ENCODE results near the gene PLPP2. TPM values are rescaled to one million over a fixed set of nuclear protein-coding genes. Genes with fewer than 3 reads are reported as not detected.

PLPP2 gene
- total RNA-seq, 1 donor from 2014 or later, result not detected

- DNase-seq (ENCODE audit: low read depth), result no peak
These were observed 24.6 kb upstream of the PLPP2 start for GRCh38 chr19:315811-316210.

GRCh38 chr19:313988-314815 is 23.0 kb upstream of the PLPP2 start:
- no peak for DNase-seq (ENCODE audit: low read depth)

- no peak for DNase-seq (ENCODE audit: low read depth)
These were observed 22.2 kb upstream of the PLPP2 start for GRCh38 chr19:313169-313987.

GRCh38 chr19:311813-312261 is 20.6 kb upstream of the PLPP2 start:
- DNase-seq (ENCODE audit: low read depth), result no peak

- DNase-seq (ENCODE audit: low read depth), result no peak
These were observed 19.7 kb upstream of the PLPP2 start for GRCh38 chr19:310781-311496.

GRCh38 chr19:310141-310651 is 19.0 kb upstream of the PLPP2 start:
- no peak for DNase-seq (ENCODE audit: low read depth)

- no peak for DNase-seq (ENCODE audit: low read depth)
These were observed 18.0 kb upstream of the PLPP2 start for GRCh38 chr19:309206-309565.

- DNase-seq (ENCODE audit: low read depth), result no peak
These were observed 17.4 kb upstream of the PLPP2 start for GRCh38 chr19:308471-309205.

GRCh38 chr19:307793-308420 is 16.7 kb upstream of the PLPP2 start:
- no peak for DNase-seq (ENCODE audit: low read depth)

GRCh38 chr19:307111-307531 is 15.9 kb upstream of the PLPP2 start:
- DNase-seq (ENCODE audit: low read depth), result no peak

- no peak for DNase-seq (ENCODE audit: low read depth)
These were observed 15.1 kb upstream of the PLPP2 start for GRCh38 chr19:306151-306900.

GRCh38 chr19:305240-306150 is 14.3 kb upstream of the PLPP2 start:
- no peak for DNase-seq (ENCODE audit: low read depth)

GRCh38 chr19:296476-297225 is 5.4 kb upstream of the PLPP2 start:
- DNase-seq (ENCODE audit: low read depth), result no peak

- DNase-seq (ENCODE audit: low read depth), result no peak
These were observed 4.6 kb upstream of the PLPP2 start for GRCh38 chr19:295687-296370.

GRCh38 chr19:294946-295686 is 3.9 kb upstream of the PLPP2 start:
- peak; percentile 33 for DNase-seq (ENCODE audit: low read depth)

GRCh38 chr19:294341-294945 is 3.2 kb upstream of the PLPP2 start:
- peak; percentile 56 for DNase-seq (ENCODE audit: low read depth)
